OCI-LY1 (cell line): ENCODE data around the gene TSEN15.

ENCODE experiments used
- EZH2 ChIP-seq: fragments of 200-600 bp; sonication (generic), shearing (Covaris generic); IDR thresholded peaks from 2 replicates; pipeline ENCODE4 v1.8.0; 2017; ENCODE audit warnings: borderline replicate concordance, mixed run types, mild to moderate bottlenecking, antibody characterized with exemption, low read length, moderate library complexity, mixed read lengths
- TF ChIP-seq, protein P1 (sequence below): fragments of 200-600 bp; sonication (generic), shearing (Covaris generic); IDR thresholded peaks from 2 replicates; pipeline ENCODE4 v1.5.1; 2017; ENCODE audit warnings: mild to moderate bottlenecking, antibody characterized with exemption, low read length, moderate library complexity, mixed read lengths

DNA sequence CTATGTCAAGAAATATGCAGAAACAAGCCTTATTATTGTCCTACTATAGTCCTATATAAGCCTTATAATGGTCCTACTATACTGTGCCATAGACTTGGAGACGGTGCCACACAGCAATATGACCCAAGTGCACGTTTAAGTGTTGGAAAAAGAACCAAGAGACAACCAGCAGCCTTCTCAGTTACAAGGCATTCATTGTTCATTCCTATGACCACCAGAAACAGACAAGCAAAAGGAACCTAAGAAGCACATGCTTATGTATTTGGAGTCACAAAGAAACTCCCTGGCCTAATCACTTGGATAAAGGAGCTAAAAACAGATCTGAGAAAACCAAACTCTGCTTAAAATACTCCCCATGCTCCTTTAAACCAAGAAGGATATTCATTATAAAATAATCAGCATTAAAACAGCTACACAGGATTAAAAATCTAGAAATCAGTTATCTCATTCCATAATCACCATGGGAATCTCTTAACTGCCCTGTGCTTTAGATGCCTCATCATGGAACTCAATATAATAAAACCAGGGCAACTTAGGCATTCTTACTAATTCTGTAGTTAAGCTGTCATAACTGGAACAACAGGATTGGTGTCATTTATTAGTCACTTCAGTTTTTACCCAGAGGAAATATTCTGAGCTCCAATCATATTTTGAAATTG is 21.0 kb upstream of the TSEN15 start:
- TF ChIP-seq, protein P1, sequence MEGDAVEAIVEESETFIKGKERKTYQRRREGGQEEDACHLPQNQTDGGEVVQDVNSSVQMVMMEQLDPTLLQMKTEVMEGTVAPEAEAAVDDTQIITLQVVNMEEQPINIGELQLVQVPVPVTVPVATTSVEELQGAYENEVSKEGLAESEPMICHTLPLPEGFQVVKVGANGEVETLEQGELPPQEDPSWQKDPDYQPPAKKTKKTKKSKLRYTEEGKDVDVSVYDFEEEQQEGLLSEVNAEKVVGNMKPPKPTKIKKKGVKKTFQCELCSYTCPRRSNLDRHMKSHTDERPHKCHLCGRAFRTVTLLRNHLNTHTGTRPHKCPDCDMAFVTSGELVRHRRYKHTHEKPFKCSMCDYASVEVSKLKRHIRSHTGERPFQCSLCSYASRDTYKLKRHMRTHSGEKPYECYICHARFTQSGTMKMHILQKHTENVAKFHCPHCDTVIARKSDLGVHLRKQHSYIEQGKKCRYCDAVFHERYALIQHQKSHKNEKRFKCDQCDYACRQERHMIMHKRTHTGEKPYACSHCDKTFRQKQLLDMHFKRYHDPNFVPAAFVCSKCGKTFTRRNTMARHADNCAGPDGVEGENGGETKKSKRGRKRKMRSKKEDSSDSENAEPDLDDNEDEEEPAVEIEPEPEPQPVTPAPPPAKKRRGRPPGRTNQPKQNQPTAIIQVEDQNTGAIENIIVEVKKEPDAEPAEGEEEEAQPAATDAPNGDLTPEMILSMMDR = no peak
- TF ChIP-seq EZH2 = no peak
